ENCODE measurements around the gene OR10A2.
A peak's percentile ranks its signal among the peaks of the same experiment; 100 is the strongest.

The OR10A2 gene, protein sequence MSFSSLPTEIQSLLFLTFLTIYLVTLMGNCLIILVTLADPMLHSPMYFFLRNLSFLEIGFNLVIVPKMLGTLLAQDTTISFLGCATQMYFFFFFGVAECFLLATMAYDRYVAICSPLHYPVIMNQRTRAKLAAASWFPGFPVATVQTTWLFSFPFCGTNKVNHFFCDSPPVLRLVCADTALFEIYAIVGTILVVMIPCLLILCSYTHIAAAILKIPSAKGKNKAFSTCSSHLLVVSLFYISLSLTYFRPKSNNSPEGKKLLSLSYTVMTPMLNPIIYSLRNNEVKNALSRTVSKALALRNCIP

DNA sequence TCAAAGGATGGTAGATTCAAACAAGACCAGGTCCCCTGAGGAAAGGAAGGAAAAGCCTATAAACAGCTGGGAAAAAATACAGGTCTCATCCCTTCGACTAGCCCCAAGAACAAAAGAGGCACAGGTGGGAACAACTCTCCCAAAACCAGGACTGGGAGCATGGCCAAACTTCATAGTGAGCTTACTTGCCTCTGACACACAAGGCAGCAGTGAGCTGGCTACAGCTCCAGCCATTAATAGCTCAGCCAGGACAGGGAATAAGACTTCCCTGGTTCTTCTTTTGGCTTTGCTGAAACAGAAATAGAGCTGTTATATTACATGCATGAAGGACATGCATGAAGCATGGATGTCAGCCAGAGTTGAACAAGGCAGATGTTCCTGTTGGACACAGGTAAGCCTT lies at the start of gene OR10A2:
OR10A2 (plus strand) TSS at position 97 of the 400 bp plus-strand sequence. CDS start 6,698 bp downstream, outside the sequence.
- no peak for DNase-seq (ENCODE audit: low read depth, low spot score)
- no peak for TF ChIP-seq ZNF274 (IDR thresholded peaks at IDR 0.05; ENCODE audit: low read depth, low read length)
- TF ChIP-seq YY1 (IDR thresholded peaks at IDR 0.05; ENCODE audit: insufficient read depth, insufficient read length) = no peak
- no peak for TF ChIP-seq SUZ12 (IDR thresholded peaks at IDR 0.05; ENCODE audit: extremely low read depth, insufficient read depth, insufficient read length)
- Histone ChIP-seq H3K9ac (ENCODE audit: insufficient read length, low read depth) (no peak within 1 kb of the TSS), H3K9me3 (ENCODE audit: insufficient read depth, low read length) (no peaks in the 10 kb centered on the region), H3K36me3 (ENCODE audit: insufficient read depth, insufficient read length, low read length) (no peaks in the 10 kb centered on the region), H3K4me1 (ENCODE audit: insufficient read depth, insufficient read length) (no peaks in the 10 kb centered on the region), H3K4me3 (ENCODE audit: insufficient read length, low read depth) (no peak within 1 kb of the TSS), H3K27me3 (ENCODE audit: insufficient read depth, insufficient read length) (no peaks in the 10 kb centered on the region)

DNA sequence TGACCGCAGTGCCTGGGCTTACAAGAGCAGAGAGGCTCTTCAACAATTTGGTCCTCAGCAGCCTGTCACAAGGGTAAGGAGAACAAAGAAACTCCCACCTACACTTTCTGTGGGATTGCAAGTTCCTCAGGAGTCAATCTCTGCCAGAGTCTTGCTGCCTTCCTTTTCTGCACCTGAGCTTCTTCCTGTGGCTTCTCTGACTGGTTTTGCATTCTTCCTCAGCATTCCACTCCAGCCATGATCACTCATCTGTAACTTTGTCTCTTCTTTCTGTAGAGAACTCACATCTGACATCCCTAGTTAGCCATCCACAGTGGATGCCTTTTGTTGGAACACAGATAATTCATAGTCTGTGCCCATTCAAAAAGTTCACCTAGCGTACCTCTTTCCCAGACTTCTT lies 49.2 kb upstream of the OR10A2 start:
- Histone ChIP-seq H3K4me1 (ENCODE audit: insufficient read depth, insufficient read length) (no peaks in the 10 kb centered on the region), H3K9me3 (ENCODE audit: insufficient read depth, low read length) (peaks cover 9% of the 10 kb centered on the region; the same call in 1 of the 2 replicates), H3K27me3 (ENCODE audit: insufficient read depth, insufficient read length) (no peaks in the 10 kb centered on the region), H3K36me3 (ENCODE audit: insufficient read depth, insufficient read length, low read length) (no peaks in the 10 kb centered on the region), H3K4me3 (ENCODE audit: insufficient read length, low read depth) (no peak overlapping the region), H3K9ac (ENCODE audit: insufficient read length, low read depth) (no peak overlapping the region)
- TF ChIP-seq ZNF274 (IDR thresholded peaks at IDR 0.05; ENCODE audit: low read depth, low read length) (no peak), SUZ12 (IDR thresholded peaks at IDR 0.05; ENCODE audit: extremely low read depth, insufficient read depth, insufficient read length) (no peak), YY1 (IDR thresholded peaks at IDR 0.05; ENCODE audit: insufficient read depth, insufficient read length) (no peak)
- no peak for DNase-seq (ENCODE audit: low read depth, low spot score)

GRCh38 chr11:6817694-6818093 lies 45.2 kb upstream of the OR10A2 start:
- no peak for TF ChIP-seq SUZ12 (IDR thresholded peaks at IDR 0.05; ENCODE audit: extremely low read depth, insufficient read depth, insufficient read length)
- Histone ChIP-seq H3K36me3 (ENCODE audit: insufficient read depth, insufficient read length, low read length) (no peaks in the 10 kb centered on the region), H3K4me1 (ENCODE audit: insufficient read depth, insufficient read length) (no peaks in the 10 kb centered on the region), H3K4me3 (ENCODE audit: insufficient read length, low read depth) (no peak overlapping the region), H3K9me3 (ENCODE audit: insufficient read depth, low read length) (peaks cover 16% of the 10 kb centered on the region; the same call in 1 of the 2 replicates), H3K9ac (ENCODE audit: insufficient read length, low read depth) (no peak overlapping the region), H3K27me3 (ENCODE audit: insufficient read depth, insufficient read length) (no peaks in the 10 kb centered on the region)
- peak; percentile 32 for DNase-seq (ENCODE audit: low read depth, low spot score)

GRCh38 chr11:6818967-6819366 lies 43.9 kb upstream of the OR10A2 start:
- H3K9ac ChIP-seq (ENCODE audit: insufficient read length, low read depth) = no peak overlapping the region
- no peaks in the 10 kb centered on the region for H3K36me3 ChIP-seq (ENCODE audit: insufficient read depth, insufficient read length, low read length)
- H3K9me3 ChIP-seq (ENCODE audit: insufficient read depth, low read length) = peaks cover 16% of the 10 kb centered on the region; the same call in 1 of the 2 replicates
- no peak for DNase-seq (ENCODE audit: low read depth, low spot score)
- no peak overlapping the region for H3K4me3 ChIP-seq (ENCODE audit: insufficient read length, low read depth)
- no peaks in the 10 kb centered on the region for H3K4me1 ChIP-seq (ENCODE audit: insufficient read depth, insufficient read length)
- H3K27me3 ChIP-seq (ENCODE audit: insufficient read depth, insufficient read length) = no peaks in the 10 kb centered on the region
- TF ChIP-seq ZNF274 (IDR thresholded peaks at IDR 0.05; ENCODE audit: low read depth, low read length) = no peak
- no peak for TF ChIP-seq YY1 (IDR thresholded peaks at IDR 0.05; ENCODE audit: insufficient read depth, insufficient read length)
- no peak for TF ChIP-seq SUZ12 (IDR thresholded peaks at IDR 0.05; ENCODE audit: extremely low read depth, insufficient read depth, insufficient read length)

DNA sequence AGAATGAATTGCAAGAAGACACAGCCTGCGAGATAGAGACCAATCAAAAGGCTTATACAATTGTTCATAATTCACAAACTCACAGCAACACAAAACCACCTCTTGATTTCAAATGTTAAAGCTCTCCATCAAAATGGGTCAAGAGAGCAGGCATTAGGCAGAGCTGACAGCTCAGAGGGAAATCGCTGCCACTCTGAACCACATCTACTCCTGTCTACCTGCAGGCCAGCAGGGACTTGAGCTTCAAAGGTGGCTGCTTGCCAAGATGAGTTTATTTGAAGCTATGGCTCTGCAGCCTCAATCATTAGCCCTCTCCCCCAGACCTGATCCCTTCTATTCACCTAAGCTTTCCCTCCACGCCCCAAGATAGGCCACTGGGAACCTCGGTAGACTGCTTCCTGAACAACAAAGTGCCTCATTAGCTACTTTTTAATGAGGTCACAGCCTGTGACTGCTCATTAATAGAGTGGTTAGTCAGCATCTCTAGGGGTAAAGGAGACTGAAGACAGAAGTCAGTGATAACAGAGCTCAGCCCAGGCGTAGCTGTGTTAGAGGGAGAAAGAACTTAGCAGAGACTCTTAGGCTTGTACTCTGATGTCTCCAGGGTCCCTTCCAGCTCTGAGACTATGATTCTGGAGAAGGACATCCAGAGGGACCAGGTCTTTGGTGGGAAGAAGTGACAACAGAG lies 38.6 kb upstream of the OR10A2 start:
- Histone ChIP-seq H3K36me3 (ENCODE audit: insufficient read depth, insufficient read length, low read length) (no peaks in the 10 kb centered on the region), H3K4me3 (ENCODE audit: insufficient read length, low read depth) (no peak overlapping the region), H3K9me3 (ENCODE audit: insufficient read depth, low read length) (no peaks in the 10 kb centered on the region), H3K9ac (ENCODE audit: insufficient read length, low read depth) (no peak overlapping the region), H3K27me3 (ENCODE audit: insufficient read depth, insufficient read length) (no peaks in the 10 kb centered on the region), H3K4me1 (ENCODE audit: insufficient read depth, insufficient read length) (no peaks in the 10 kb centered on the region)
- TF ChIP-seq ZNF274 (IDR thresholded peaks at IDR 0.05; ENCODE audit: low read depth, low read length) (no peak), YY1 (IDR thresholded peaks at IDR 0.05; ENCODE audit: insufficient read depth, insufficient read length) (no peak), SUZ12 (IDR thresholded peaks at IDR 0.05; ENCODE audit: extremely low read depth, insufficient read depth, insufficient read length) (no peak)
- no peak for DNase-seq (ENCODE audit: low read depth, low spot score)

GRCh38 chr11:6825231-6825744 lies 37.6 kb upstream of the OR10A2 start:
- Histone ChIP-seq H3K4me3 (ENCODE audit: insufficient read length, low read depth) (no peak overlapping the region), H3K9me3 (ENCODE audit: insufficient read depth, low read length) (no peaks in the 10 kb centered on the region), H3K36me3 (ENCODE audit: insufficient read depth, insufficient read length, low read length) (no peaks in the 10 kb centered on the region), H3K9ac (ENCODE audit: insufficient read length, low read depth) (no peak overlapping the region), H3K4me1 (ENCODE audit: insufficient read depth, insufficient read length) (no peaks in the 10 kb centered on the region), H3K27me3 (ENCODE audit: insufficient read depth, insufficient read length) (no peaks in the 10 kb centered on the region)
- no peak for DNase-seq (ENCODE audit: low read depth, low spot score)
- TF ChIP-seq YY1 (IDR thresholded peaks at IDR 0.05; ENCODE audit: insufficient read depth, insufficient read length) = no peak
- TF ChIP-seq ZNF274 (IDR thresholded peaks at IDR 0.05; ENCODE audit: low read depth, low read length) = no peak
- no peak for TF ChIP-seq SUZ12 (IDR thresholded peaks at IDR 0.05; ENCODE audit: extremely low read depth, insufficient read depth, insufficient read length)

DNA sequence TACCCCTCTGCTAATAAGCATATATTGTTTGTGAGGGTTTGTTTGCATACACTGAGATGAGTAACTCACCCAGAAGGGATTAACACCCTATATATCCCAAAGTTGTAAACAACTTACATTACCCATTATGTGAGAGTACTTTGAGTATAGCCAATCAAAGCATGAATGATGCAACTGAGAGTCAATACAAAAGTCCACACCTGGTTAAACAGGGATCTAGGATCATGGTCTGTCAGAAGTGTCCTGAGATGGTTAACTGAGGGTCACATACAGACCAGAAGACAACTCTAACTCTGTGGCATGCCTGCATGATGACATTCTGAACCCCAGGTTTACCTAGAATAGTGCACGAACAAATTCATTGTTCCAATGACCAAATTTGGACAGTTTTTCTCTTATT lies 34.8 kb upstream of the OR10A2 start:
- Histone ChIP-seq H3K27me3 (ENCODE audit: insufficient read depth, insufficient read length) (no peaks in the 10 kb centered on the region), H3K4me3 (ENCODE audit: insufficient read length, low read depth) (no peak overlapping the region), H3K9ac (ENCODE audit: insufficient read length, low read depth) (no peak overlapping the region), H3K36me3 (ENCODE audit: insufficient read depth, insufficient read length, low read length) (no peaks in the 10 kb centered on the region), H3K9me3 (ENCODE audit: insufficient read depth, low read length) (no peaks in the 10 kb centered on the region), H3K4me1 (ENCODE audit: insufficient read depth, insufficient read length) (no peaks in the 10 kb centered on the region)
- no peak for DNase-seq (ENCODE audit: low read depth, low spot score)
- TF ChIP-seq SUZ12 (IDR thresholded peaks at IDR 0.05; ENCODE audit: extremely low read depth, insufficient read depth, insufficient read length) (no peak), ZNF274 (IDR thresholded peaks at IDR 0.05; ENCODE audit: low read depth, low read length) (no peak), YY1 (IDR thresholded peaks at IDR 0.05; ENCODE audit: insufficient read depth, insufficient read length) (no peak)

Measured in NT2/D1 (cell line).